Endothelial cell (in vitro differentiated cells): Measurements from ENCODE around the gene IQGAP2. TPM values are rescaled to one million over a fixed set of nuclear protein-coding genes. Genes with fewer than 3 reads are reported as not detected.

Experiments used
- DNase-seq: peaks from one replicate; pipeline ENCODE4 v3.0.0; 2021; ENCODE audit warnings: low spot score
- H3K27ac Mint-ChIP-seq: one replicate; pipeline ENCODE4 v1.8.0; 2021; ENCODE audit warnings: mixed read lengths, inconsistent platforms; ENCODE audit not compliant: unreplicated experiment
- H3K27me3 Mint-ChIP-seq: one replicate; pipeline ENCODE4 v1.8.0; 2021; ENCODE audit warnings: mild to moderate bottlenecking, moderate library complexity, mixed read lengths, inconsistent platforms; ENCODE audit not compliant: unreplicated experiment
- H3K36me3 Mint-ChIP-seq: one replicate; pipeline ENCODE4 v1.8.0; 2021; ENCODE audit warnings: mild to moderate bottlenecking, low read depth, mixed read lengths, inconsistent platforms; ENCODE audit not compliant: unreplicated experiment
- H3K4me1 Mint-ChIP-seq: one replicate; pipeline ENCODE4 v1.8.0; 2021; ENCODE audit warnings: mild to moderate bottlenecking, mixed read lengths, inconsistent platforms; ENCODE audit not compliant: unreplicated experiment
- H3K4me3 Mint-ChIP-seq: one replicate; pipeline ENCODE4 v1.8.0; 2021; ENCODE audit warnings: mild to moderate bottlenecking, mixed read lengths, inconsistent platforms; ENCODE audit not compliant: unreplicated experiment
- H3K9me3 Mint-ChIP-seq: one replicate; pipeline ENCODE4 v1.8.0; 2021; ENCODE audit warnings: mixed read lengths, inconsistent platforms; ENCODE audit not compliant: unreplicated experiment
- total RNA-seq: library from RNA; stranded (reverse); fragmentation: NEBNext Ultra II Directional; extraction: Animal tissue kit (Norgen Biotek cat#: 25700); gene quantifications from one replicate; pipeline ENCODE4 v1.2.1, GENCODE V29; 2021; ENCODE audit not compliant: unreplicated experiment
- TF ChIP-seq, protein P1 (sequence below): fragments of 200-600 bp; sonication (generic); IDR thresholded peaks from one replicate; pipeline ENCODE4 v1.5.0; 2021; ENCODE audit warnings: antibody characterized with exemption; ENCODE audit not compliant: unreplicated experiment

The IQGAP2 gene
- total RNA-seq, 1 donor from 2014 or later = 43.4 TPM

DNA sequence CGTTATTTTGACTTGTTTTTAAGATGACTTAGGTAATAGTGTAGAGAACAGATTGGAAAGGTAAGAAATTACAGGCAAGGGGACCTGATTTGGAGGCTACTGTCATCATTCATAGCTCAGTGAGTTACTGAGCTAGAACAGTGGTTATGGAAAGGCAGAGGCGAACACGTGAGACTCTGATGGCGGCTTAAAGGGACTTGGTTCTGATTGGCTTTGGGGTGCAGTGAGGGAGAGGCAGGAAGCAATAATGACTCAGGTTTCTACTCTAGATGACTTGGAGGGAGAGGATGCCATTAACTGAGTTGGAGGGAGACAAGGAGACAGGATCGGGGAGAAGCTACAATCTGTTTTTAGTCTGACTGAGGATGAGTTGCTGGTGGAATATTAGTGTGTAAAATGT, 217.1 kb downstream of the IQGAP2 start:
- TF ChIP-seq, protein P1, sequence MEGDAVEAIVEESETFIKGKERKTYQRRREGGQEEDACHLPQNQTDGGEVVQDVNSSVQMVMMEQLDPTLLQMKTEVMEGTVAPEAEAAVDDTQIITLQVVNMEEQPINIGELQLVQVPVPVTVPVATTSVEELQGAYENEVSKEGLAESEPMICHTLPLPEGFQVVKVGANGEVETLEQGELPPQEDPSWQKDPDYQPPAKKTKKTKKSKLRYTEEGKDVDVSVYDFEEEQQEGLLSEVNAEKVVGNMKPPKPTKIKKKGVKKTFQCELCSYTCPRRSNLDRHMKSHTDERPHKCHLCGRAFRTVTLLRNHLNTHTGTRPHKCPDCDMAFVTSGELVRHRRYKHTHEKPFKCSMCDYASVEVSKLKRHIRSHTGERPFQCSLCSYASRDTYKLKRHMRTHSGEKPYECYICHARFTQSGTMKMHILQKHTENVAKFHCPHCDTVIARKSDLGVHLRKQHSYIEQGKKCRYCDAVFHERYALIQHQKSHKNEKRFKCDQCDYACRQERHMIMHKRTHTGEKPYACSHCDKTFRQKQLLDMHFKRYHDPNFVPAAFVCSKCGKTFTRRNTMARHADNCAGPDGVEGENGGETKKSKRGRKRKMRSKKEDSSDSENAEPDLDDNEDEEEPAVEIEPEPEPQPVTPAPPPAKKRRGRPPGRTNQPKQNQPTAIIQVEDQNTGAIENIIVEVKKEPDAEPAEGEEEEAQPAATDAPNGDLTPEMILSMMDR = no peak
- Mint-ChIP-seq H3K27me3 (peaks cover 3% of the 10 kb centered on the region), H3K9me3 (no peaks in the 10 kb centered on the region), H3K4me3 (peak overlapping the region; percentile 95), H3K36me3 (peaks cover 64% of the 10 kb centered on the region), H3K4me1 (peaks cover 55% of the 10 kb centered on the region), H3K27ac (peak overlapping the region; percentile 55)
- no peak for DNase-seq

DNA sequence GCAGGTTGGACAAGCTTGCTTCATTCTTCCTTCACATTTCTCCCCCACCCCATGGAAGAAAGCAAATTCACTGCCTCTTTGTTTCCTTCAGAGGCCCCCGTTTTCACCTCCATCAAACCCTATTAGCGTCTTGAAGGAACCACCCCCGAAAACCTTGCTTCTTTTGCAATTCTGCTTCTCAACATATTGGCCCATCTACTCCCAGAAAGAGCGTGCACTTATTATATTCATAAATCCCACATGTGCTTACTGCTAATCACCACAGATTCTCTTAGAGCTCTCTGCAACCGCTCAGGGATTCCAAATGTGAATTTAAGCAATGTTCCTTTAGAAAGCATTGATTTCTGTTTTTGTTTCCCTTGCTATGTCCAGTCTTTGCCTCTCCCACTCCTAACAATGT, 219.0 kb downstream of the IQGAP2 start:
- H3K4me3 Mint-ChIP-seq = peak overlapping the region; percentile 95
- DNase-seq = no peak

DNA sequence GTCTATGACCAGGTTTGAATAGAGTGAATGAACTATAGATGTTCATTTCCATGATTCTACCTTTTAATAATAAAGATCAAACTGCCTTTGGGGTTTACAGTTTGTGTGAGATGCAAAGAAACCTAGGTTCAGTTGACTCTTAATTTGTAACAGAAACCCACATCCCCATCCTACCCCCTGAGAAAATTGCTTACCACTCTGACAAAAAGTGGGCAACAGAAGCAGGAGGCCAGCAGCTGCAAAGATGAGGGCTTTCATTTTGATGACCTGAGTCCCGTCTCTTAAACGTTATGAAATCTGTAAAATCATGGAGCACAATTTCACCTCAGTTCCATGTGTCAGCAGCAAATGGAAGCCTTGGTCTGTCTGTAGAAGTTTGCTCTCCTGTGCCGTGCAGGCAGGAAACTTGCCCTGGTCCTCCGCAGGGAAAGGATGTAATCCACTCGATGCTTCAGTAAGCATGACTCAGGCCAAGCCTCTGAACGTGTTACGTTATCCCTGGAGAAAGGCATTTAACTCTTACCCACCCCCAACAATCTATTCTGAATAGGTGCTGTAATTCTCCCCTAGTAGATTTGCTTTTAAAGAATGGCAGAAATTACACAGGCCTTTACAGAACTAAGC, 220.0 kb downstream of the IQGAP2 start, which contains the start of gene F2RL2:
TSS of gene F2RL2 (minus strand) at position 431 of the 624 bp plus-strand sequence. CDS start at position 258, 173 bp downstream.
- TF ChIP-seq, protein P1 = no peak
- peak; percentile 61 for DNase-seq
- peaks cover 46% of the 10 kb centered on the region for H3K36me3 Mint-ChIP-seq
- peaks cover 58% of the 10 kb centered on the region for H3K4me1 Mint-ChIP-seq
- no peaks in the 10 kb centered on the region for H3K9me3 Mint-ChIP-seq
- peak within 1 kb of the TSS; percentile 95 for H3K4me3 Mint-ChIP-seq
- H3K27me3 Mint-ChIP-seq = peaks cover 3% of the 10 kb centered on the region
- peak within 1 kb of the TSS; percentile 97 for H3K27ac Mint-ChIP-seq

More for the DNA sequence above, 219.0 kb downstream of the IQGAP2 start:
- Mint-ChIP-seq H3K36me3 (peaks cover 52% of the 10 kb centered on the region), H3K9me3 (no peaks in the 10 kb centered on the region), H3K27ac (peak overlapping the region; percentile 97), H3K27me3 (peaks cover 3% of the 10 kb centered on the region), H3K4me1 (peaks cover 61% of the 10 kb centered on the region)
- TF ChIP-seq, protein P1 = no peak

DNA sequence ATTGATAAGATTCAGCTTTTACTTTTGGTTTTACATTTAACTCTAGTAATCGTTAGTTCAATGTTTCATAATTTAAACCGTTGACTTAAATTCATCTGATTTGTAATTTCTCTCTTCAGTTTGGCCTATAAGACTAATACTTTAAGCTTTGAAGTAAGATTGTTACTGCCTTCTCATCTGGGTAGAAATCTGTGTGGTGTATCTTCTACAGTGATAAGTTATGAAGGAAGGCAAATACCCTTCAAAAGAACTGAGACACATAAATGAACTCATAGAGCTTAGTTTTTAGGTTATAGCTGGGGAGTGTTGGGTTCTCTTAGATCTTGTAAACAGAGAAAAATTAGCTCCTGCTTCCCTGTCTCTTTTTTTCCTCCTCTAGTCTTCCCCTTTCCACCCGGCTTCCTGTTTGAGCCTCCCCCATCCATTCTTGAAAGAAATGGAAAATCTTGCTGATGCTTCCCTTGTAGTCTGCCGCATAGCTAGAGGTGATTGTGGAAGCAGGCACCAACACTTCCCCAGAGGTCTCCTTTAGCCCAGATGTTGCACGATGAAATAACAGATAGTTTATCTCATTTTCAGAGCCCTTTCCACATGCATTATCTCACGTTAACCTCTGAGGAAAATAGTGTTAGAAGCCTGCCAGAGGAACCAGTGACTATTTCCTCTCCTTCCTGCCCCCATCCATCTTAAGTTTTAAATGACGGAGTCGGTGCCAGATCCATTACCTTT, 222.2 kb downstream of the IQGAP2 start:
- Mint-ChIP-seq H3K4me3 (peak overlapping the region; percentile 5), H3K36me3 (peaks cover 27% of the 10 kb centered on the region), H3K4me1 (peaks cover 41% of the 10 kb centered on the region), H3K9me3 (no peaks in the 10 kb centered on the region), H3K27ac (peak overlapping the region; percentile 92), H3K27me3 (peaks cover 2% of the 10 kb centered on the region)
- TF ChIP-seq, protein P1 = no peak
- peak; percentile 18 for DNase-seq

DNA sequence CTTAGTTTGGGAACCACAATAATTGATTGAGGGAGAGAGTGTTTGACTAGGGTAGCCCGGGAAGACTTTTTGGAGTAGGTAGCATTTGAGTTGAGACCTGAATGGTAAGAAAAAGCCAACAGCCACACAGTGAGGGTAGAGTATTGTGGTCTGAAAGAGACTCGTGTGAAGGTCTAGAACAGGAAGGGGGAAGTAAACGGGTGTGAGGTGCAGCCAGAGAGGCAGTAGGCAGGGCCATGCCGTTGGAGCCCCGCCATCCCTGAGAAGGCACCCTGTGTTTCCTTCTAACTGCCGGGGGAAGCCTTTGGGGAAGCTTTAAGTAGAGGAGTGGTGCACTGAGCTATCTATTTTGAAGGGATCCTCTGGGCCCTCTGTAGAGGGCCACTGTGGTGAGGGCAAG, 223.7 kb downstream of the IQGAP2 start:
- peaks cover 15% of the 10 kb centered on the region for H3K36me3 Mint-ChIP-seq
- TF ChIP-seq, protein P1 = no peak
- H3K4me3 Mint-ChIP-seq = no peak overlapping the region
- no peaks in the 10 kb centered on the region for H3K9me3 Mint-ChIP-seq
- peak overlapping the region; percentile 70 for H3K27ac Mint-ChIP-seq
- peaks cover 1% of the 10 kb centered on the region for H3K27me3 Mint-ChIP-seq
- H3K4me1 Mint-ChIP-seq = peaks cover 39% of the 10 kb centered on the region
- no peak for DNase-seq
